Measurements from ENCODE around the gene URGCP.
"Not testable (repeated sequence)": the region's sequence is repeated elsewhere in the genome, so short reads cannot be mapped to it uniquely, and the experiment has no call there.

Gene URGCP

GRCh38 chr7:43905956-43906330 lies 453 bp downstream of the URGCP start:
- peak; percentile 65 for DNase-seq

GRCh38 chr7:43905209-43905946 lies 1.0 kb downstream of the URGCP start:
- no peak for DNase-seq

- no peak for DNase-seq
Observed at GRCh38 chr7:43904533-43905208, 1.7 kb downstream of the URGCP start.

GRCh38 chr7:43902542-43903054 lies 3.8 kb downstream of the URGCP start:
- no peak for DNase-seq

- DNase-seq: not testable (repeated sequence)
Observed at GRCh38 chr7:43898571-43898970, 7.8 kb downstream of the URGCP start.

GRCh38 chr7:43895847-43896415 lies 10.5 kb downstream of the URGCP start:
- no peak for DNase-seq

- no peak for DNase-seq
Observed at GRCh38 chr7:43891069-43891955, 15.1 kb downstream of the URGCP start.

GRCh38 chr7:43890468-43890867 lies 15.9 kb downstream of the URGCP start:
- DNase-seq: no peak

GRCh38 chr7:43888993-43889945 lies 17.1 kb downstream of the URGCP start:
- DNase-seq: no peak

GRCh38 chr7:43884617-43885016 lies 21.8 kb downstream of the URGCP start:
- no peak for DNase-seq

- DNase-seq: no peak
Observed at GRCh38 chr7:43884209-43884608, 22.2 kb downstream of the URGCP start.

GRCh38 chr7:43880596-43880995 lies 25.8 kb downstream of the URGCP start:
- no peak for DNase-seq

GRCh38 chr7:43879477-43879876 lies 26.9 kb downstream of the URGCP start:
- no peak for DNase-seq

GRCh38 chr7:43878867-43879266 lies 27.5 kb downstream of the URGCP start:
- no peak for DNase-seq

- DNase-seq: no peak
Observed at GRCh38 chr7:43877968-43878864, 28.2 kb downstream of the URGCP start.

- no peak for DNase-seq
Observed at GRCh38 chr7:43876976-43877745, 29.2 kb downstream of the URGCP start.

GRCh38 chr7:43876241-43876640 lies 30.2 kb downstream of the URGCP start:
- DNase-seq: no peak

GRCh38 chr7:43873300-43873699 lies 33.1 kb downstream of the URGCP start:
- DNase-seq: peak; percentile 50

- DNase-seq: peak; percentile 79
Observed at GRCh38 chr7:43872406-43873110, 33.8 kb downstream of the URGCP start.

All from right hindlimb (tissue), 1 donor.